ENCODE measurements around the gene VEPH1. TPM values are rescaled to one million over a fixed set of nuclear protein-coding genes. Genes with fewer than 3 reads are reported as not detected.

Gene VEPH1
- total RNA-seq, 1 experiment from 2014 or later: 27.3 TPM

GRCh38 chr3:157520485-157521150 is 17.4 kb upstream of the VEPH1 start:
- POLR2A ChIA-PET (ENCODE audit: unreplicated experiment): no interaction called here
- H3K79me2 ChIP-seq (ENCODE audit: low read length): no peaks in the 10 kb centered on the region
- BruUV-seq (replicated peaks): no TSS peak

DNA sequence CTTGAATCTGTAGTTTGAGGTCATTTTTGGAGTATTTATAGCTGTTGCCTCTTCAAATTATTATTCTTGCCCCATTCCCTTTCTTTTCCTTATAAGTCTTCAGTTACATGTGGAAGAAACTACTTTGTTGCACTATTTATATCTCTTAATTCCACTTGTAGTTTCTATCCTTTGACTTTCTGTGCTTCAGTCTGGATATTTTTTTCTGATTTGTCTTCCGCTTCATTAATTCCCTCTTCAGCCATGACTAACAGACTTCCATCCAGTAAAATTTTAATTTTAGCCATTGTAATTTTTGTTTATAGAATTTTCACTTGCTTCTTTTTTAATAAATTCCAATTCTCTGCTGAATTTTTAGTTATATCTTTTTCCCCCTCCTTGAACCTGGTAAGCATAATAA is 15.7 kb upstream of the VEPH1 start:
- no peaks in the 10 kb centered on the region for H3K9me3 ChIP-seq (ENCODE audit: low read length)
- ChIA-PET CTCF (no interaction called here), POLR2A (ENCODE audit: unreplicated experiment) (no interaction called here)
- ATAC-seq: no peak
- H3F3A ChIP-seq (ENCODE audit: low read length, unreplicated experiment): no peaks in the 10 kb centered on the region
- no peaks in the 10 kb centered on the region for H3K9me2 ChIP-seq (replicated peaks; ENCODE audit: low read length)
- no peaks in the 10 kb centered on the region for H3K27me3 ChIP-seq (ENCODE audit: low read length)
- no peak overlapping the region for H3K4me3 ChIP-seq (ENCODE audit: low read length)
- H3K4me2 ChIP-seq (ENCODE audit: low read length): no peak overlapping the region
- DNase-seq: no peak
- no peaks in the 10 kb centered on the region for H3K4me1 ChIP-seq (ENCODE audit: insufficient read depth, low read length)
- no peak overlapping the region for H3K9ac ChIP-seq (ENCODE audit: low read length)
- H2AFZ ChIP-seq (ENCODE audit: low read length): no peak overlapping the region
- no TSS peak for BruUV-seq (replicated peaks)
- no peak for TF ChIP-seq EZH2 (IDR thresholded peaks at IDR 0.05; ENCODE audit: low read length, unreplicated experiment)
- no peaks in the 10 kb centered on the region for H3K79me2 ChIP-seq (ENCODE audit: low read length)
- intact Hi-C loops (cut with micrococcal nuclease): no loop called here
- H3K36me3 ChIP-seq (ENCODE audit: low read depth, low read length): no peaks in the 10 kb centered on the region
- H4K20me1 ChIP-seq (ENCODE audit: low read length): no peaks in the 10 kb centered on the region
- no peak overlapping the region for H3K27ac ChIP-seq (ENCODE audit: low read length)

More at GRCh38 chr3:157520485-157521150, 17.4 kb upstream of the VEPH1 start:
- TF ChIP-seq, protein P1, sequence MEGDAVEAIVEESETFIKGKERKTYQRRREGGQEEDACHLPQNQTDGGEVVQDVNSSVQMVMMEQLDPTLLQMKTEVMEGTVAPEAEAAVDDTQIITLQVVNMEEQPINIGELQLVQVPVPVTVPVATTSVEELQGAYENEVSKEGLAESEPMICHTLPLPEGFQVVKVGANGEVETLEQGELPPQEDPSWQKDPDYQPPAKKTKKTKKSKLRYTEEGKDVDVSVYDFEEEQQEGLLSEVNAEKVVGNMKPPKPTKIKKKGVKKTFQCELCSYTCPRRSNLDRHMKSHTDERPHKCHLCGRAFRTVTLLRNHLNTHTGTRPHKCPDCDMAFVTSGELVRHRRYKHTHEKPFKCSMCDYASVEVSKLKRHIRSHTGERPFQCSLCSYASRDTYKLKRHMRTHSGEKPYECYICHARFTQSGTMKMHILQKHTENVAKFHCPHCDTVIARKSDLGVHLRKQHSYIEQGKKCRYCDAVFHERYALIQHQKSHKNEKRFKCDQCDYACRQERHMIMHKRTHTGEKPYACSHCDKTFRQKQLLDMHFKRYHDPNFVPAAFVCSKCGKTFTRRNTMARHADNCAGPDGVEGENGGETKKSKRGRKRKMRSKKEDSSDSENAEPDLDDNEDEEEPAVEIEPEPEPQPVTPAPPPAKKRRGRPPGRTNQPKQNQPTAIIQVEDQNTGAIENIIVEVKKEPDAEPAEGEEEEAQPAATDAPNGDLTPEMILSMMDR (conservative IDR thresholded peaks at IDR 0.05; ENCODE audit: low read depth, low read length): no peak
- TF ChIP-seq EZH2 (IDR thresholded peaks at IDR 0.05; ENCODE audit: low read length, unreplicated experiment) (no peak), EZH2phosphoT487 (IDR thresholded peaks at IDR 0.05; ENCODE audit: borderline replicate concordance, low read length) (no peak)
- H4K20me1 ChIP-seq (ENCODE audit: low read length): no peaks in the 10 kb centered on the region
- no peak overlapping the region for H3K4me3 ChIP-seq (ENCODE audit: low read length)
- CTCF ChIA-PET: no interaction called here
- H3K27me3 ChIP-seq (ENCODE audit: low read length): no peaks in the 10 kb centered on the region
- H3K27ac ChIP-seq (ENCODE audit: low read length): no peak overlapping the region
- no peak overlapping the region for H3K9ac ChIP-seq (ENCODE audit: low read length)
- H3K36me3 ChIP-seq (ENCODE audit: low read depth, low read length): no peaks in the 10 kb centered on the region
- DNase-seq (no peak), ATAC-seq (no peak)
- no peaks in the 10 kb centered on the region for H3K9me2 ChIP-seq (replicated peaks; ENCODE audit: low read length)
- H2AFZ ChIP-seq (ENCODE audit: low read length): no peak overlapping the region
- no peaks in the 10 kb centered on the region for H3K9me3 ChIP-seq (ENCODE audit: low read length)
- no peaks in the 10 kb centered on the region for H3F3A ChIP-seq (ENCODE audit: low read length, unreplicated experiment)
- intact Hi-C loops (cut with micrococcal nuclease): no loop called here
- no peak overlapping the region for H3K4me2 ChIP-seq (ENCODE audit: low read length)
- H3K4me1 ChIP-seq (ENCODE audit: insufficient read depth, low read length): 0 out of 2 replicates have a peak, but pooled peaks cover under 1% of the 10 kb centered on the region

- no peak overlapping the region for H3K4me2 ChIP-seq (ENCODE audit: low read length)
- DNase-seq (no peak), ATAC-seq (no peak)
- no peaks in the 10 kb centered on the region for H3F3A ChIP-seq (ENCODE audit: low read length, unreplicated experiment)
- no peaks in the 10 kb centered on the region for H3K4me1 ChIP-seq (ENCODE audit: insufficient read depth, low read length)
- H3K9ac ChIP-seq (ENCODE audit: low read length): no peak overlapping the region
- CTCF ChIA-PET: no interaction called here
- POLR2A ChIA-PET (ENCODE audit: unreplicated experiment): no interaction called here
- no peak for TF ChIP-seq EZH2 (IDR thresholded peaks at IDR 0.05; ENCODE audit: low read length, unreplicated experiment)
- H3K9me3 ChIP-seq (ENCODE audit: low read length): no peaks in the 10 kb centered on the region
- intact Hi-C loops (cut with micrococcal nuclease): no loop called here
- H3K27me3 ChIP-seq (ENCODE audit: low read length): no peaks in the 10 kb centered on the region
- H4K20me1 ChIP-seq (ENCODE audit: low read length): no peaks in the 10 kb centered on the region
- H2AFZ ChIP-seq (ENCODE audit: low read length): no peak overlapping the region
- H3K79me2 ChIP-seq (ENCODE audit: low read length): no peaks in the 10 kb centered on the region
- H3K27ac ChIP-seq (ENCODE audit: low read length): no peak overlapping the region
- no peaks in the 10 kb centered on the region for H3K9me2 ChIP-seq (replicated peaks; ENCODE audit: low read length)
- BruUV-seq (replicated peaks): no TSS peak
- no peak overlapping the region for H3K4me3 ChIP-seq (ENCODE audit: low read length)
- no peaks in the 10 kb centered on the region for H3K36me3 ChIP-seq (ENCODE audit: low read depth, low read length)
Observed at GRCh38 chr3:157516928-157517327, 13.7 kb upstream of the VEPH1 start.

- no peak for TF ChIP-seq EZH2 (IDR thresholded peaks at IDR 0.05; ENCODE audit: low read length, unreplicated experiment)
- TF ChIP-seq EZH2phosphoT487 (IDR thresholded peaks at IDR 0.05; ENCODE audit: borderline replicate concordance, low read length): no peak
- TF ChIP-seq, protein P1 (conservative IDR thresholded peaks at IDR 0.05; ENCODE audit: low read depth, low read length): no peak
- ChIA-PET CTCF (no interaction called here), POLR2A (ENCODE audit: unreplicated experiment) (no interaction called here)
- Histone ChIP-seq H3K9ac (ENCODE audit: low read length) (no peak overlapping the region), H3K36me3 (ENCODE audit: low read depth, low read length) (no peaks in the 10 kb centered on the region), H4K20me1 (ENCODE audit: low read length) (no peaks in the 10 kb centered on the region), H3K4me3 (ENCODE audit: low read length) (no peak overlapping the region), H3K4me1 (ENCODE audit: insufficient read depth, low read length) (no peaks in the 10 kb centered on the region), H3K27me3 (ENCODE audit: low read length) (no peaks in the 10 kb centered on the region), H3K4me2 (ENCODE audit: low read length) (no peak overlapping the region), H2AFZ (ENCODE audit: low read length) (no peak overlapping the region), H3F3A (ENCODE audit: low read length, unreplicated experiment) (no peaks in the 10 kb centered on the region), H3K9me2 (replicated peaks; ENCODE audit: low read length) (no peaks in the 10 kb centered on the region), H3K27ac (ENCODE audit: low read length) (no peak overlapping the region), H3K79me2 (ENCODE audit: low read length) (no peaks in the 10 kb centered on the region), H3K9me3 (ENCODE audit: low read length) (no peaks in the 10 kb centered on the region)
- ATAC-seq (no peak), DNase-seq (no peak)
- intact Hi-C loops (cut with micrococcal nuclease): no loop called here
- no TSS peak for BruUV-seq (replicated peaks)
Observed at GRCh38 chr3:157515398-157515797, 12.2 kb upstream of the VEPH1 start.

All from PC-3 (cell line).